ENCODE data around the gene SRSF5. TPM values are rescaled to one million over a fixed set of nuclear protein-coding genes. Genes with fewer than 3 reads are reported as not detected.

The SRSF5 gene
- total RNA-seq, 1 experiment from 2014 or later: 395 TPM

DNA sequence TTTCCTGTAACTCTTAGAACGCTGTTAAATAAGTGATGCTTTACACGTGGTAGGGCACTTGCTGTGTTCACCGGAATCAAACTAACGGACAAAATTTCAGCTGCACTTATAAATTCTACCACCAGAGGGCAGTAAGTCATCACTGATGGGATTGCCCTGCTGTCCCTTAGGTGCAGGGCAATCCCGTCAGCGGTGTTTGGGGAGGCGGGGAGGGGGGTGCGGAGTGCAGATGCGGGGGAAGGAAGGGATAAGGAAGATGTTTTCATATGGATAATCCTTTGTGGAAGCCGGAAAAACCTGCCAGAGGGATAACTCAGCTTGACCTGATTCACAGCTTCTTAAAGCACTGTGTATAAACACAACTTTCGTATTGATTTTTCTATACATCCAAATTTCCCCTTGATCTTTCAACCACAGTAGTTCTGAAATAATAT lies 51.8 kb downstream of the SRSF5 start:
- no peak overlapping the region for H2AFZ ChIP-seq
- no peaks in the 10 kb centered on the region for H3K9me3 ChIP-seq (ENCODE audit: insufficient read depth, low read depth)
- POLR2A ChIA-PET (ENCODE audit: unreplicated experiment): no interaction called here
- peaks cover 43% of the 10 kb centered on the region for H3K27me3 ChIP-seq (ENCODE audit: insufficient read depth, low read depth)
- H3K4me1 ChIP-seq (replicated peaks; ENCODE audit: insufficient read depth): no peaks in the 10 kb centered on the region
- TF ChIP-seq EZH2 (IDR thresholded peaks at IDR 0.05; ENCODE audit: low read depth): no peak
- TF ChIP-seq, protein P1, sequence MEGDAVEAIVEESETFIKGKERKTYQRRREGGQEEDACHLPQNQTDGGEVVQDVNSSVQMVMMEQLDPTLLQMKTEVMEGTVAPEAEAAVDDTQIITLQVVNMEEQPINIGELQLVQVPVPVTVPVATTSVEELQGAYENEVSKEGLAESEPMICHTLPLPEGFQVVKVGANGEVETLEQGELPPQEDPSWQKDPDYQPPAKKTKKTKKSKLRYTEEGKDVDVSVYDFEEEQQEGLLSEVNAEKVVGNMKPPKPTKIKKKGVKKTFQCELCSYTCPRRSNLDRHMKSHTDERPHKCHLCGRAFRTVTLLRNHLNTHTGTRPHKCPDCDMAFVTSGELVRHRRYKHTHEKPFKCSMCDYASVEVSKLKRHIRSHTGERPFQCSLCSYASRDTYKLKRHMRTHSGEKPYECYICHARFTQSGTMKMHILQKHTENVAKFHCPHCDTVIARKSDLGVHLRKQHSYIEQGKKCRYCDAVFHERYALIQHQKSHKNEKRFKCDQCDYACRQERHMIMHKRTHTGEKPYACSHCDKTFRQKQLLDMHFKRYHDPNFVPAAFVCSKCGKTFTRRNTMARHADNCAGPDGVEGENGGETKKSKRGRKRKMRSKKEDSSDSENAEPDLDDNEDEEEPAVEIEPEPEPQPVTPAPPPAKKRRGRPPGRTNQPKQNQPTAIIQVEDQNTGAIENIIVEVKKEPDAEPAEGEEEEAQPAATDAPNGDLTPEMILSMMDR (conservative IDR thresholded peaks at IDR 0.05): peak; percentile 99
- H3F3A ChIP-seq (ENCODE audit: insufficient read depth, low read depth): no peaks in the 10 kb centered on the region
- H4K20me1 ChIP-seq (ENCODE audit: insufficient read depth): no peaks in the 10 kb centered on the region; the same call in 1 of the 2 replicates
- no peak overlapping the region for H3K4me2 ChIP-seq
- BruUV-seq (replicated peaks): no TSS peak
- no peak overlapping the region for H3K27ac ChIP-seq
- no peaks in the 10 kb centered on the region for H3K36me3 ChIP-seq (ENCODE audit: low read depth)
- intact Hi-C loops (cut with micrococcal nuclease; ENCODE audit: unreplicated experiment): loop anchor here (1.0 to 5.0 kb wide), 6 partner anchors 88 to 1154 kb away; no protein-coding TSS in a partner anchor
- H3K79me2 ChIP-seq (ENCODE audit: low read depth): no peaks in the 10 kb centered on the region
- peak; percentile 53 to 66 for DNase-seq
- CTCF ChIA-PET: interaction anchor here (0.6 to 1.2 kb wide), 3 partner anchors 11 to 236 kb away, joined by 3 to 12 read pairs (median 4); no protein-coding TSS in a partner anchor
- H3K4me3 ChIP-seq: no peak overlapping the region
- H3K9me2 ChIP-seq (ENCODE audit: insufficient read depth): no peaks in the 10 kb centered on the region

DNA sequence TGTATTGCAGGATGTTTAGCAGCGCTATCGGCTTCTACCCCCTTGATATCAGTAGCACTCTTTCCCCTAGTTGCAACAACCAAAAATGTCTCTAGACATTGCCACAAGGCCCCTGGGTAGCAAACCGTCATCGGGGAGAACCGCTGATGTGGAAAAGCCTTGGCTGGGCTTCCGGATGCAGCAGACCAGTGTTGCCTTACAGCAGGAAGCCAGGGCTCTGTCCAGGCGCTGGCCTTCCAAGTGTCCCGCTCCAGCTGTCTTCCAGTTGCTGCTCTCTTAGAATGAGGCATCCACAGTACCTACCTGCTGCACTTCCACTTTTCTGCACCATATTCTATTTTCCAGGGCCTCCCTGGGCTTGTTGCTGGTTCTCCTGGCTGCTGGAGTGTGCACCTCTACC lies 52.7 kb downstream of the SRSF5 start:
- no peaks in the 10 kb centered on the region for H3K9me3 ChIP-seq (ENCODE audit: insufficient read depth, low read depth)
- no peak overlapping the region for H3K4me2 ChIP-seq
- peaks cover 35% of the 10 kb centered on the region for H3K27me3 ChIP-seq (ENCODE audit: insufficient read depth, low read depth)
- ChIA-PET POLR2A (ENCODE audit: unreplicated experiment) (no interaction called here), CTCF (no interaction called here)
- no peak overlapping the region for H3K4me3 ChIP-seq
- TF ChIP-seq EZH2 (IDR thresholded peaks at IDR 0.05; ENCODE audit: low read depth): no peak
- TF ChIP-seq, protein P1 (conservative IDR thresholded peaks at IDR 0.05): no peak
- no peaks in the 10 kb centered on the region; the same call in 1 of the 2 replicates for H4K20me1 ChIP-seq (ENCODE audit: insufficient read depth)
- no peaks in the 10 kb centered on the region for H3K9me2 ChIP-seq (ENCODE audit: insufficient read depth)
- intact Hi-C loops (cut with micrococcal nuclease; ENCODE audit: unreplicated experiment): loop anchor here (2.0 to 10.0 kb wide), 6 partner anchors 89 to 1153 kb away; no protein-coding TSS in a partner anchor
- no peaks in the 10 kb centered on the region for H3K36me3 ChIP-seq (ENCODE audit: low read depth)
- H2AFZ ChIP-seq: no peak overlapping the region
- H3K79me2 ChIP-seq (ENCODE audit: low read depth): no peaks in the 10 kb centered on the region
- no peaks in the 10 kb centered on the region for H3F3A ChIP-seq (ENCODE audit: insufficient read depth, low read depth)
- BruUV-seq (replicated peaks): no TSS peak
- no peak overlapping the region for H3K27ac ChIP-seq
- H3K4me1 ChIP-seq (replicated peaks; ENCODE audit: insufficient read depth): no peaks in the 10 kb centered on the region
- no peak for DNase-seq

DNA sequence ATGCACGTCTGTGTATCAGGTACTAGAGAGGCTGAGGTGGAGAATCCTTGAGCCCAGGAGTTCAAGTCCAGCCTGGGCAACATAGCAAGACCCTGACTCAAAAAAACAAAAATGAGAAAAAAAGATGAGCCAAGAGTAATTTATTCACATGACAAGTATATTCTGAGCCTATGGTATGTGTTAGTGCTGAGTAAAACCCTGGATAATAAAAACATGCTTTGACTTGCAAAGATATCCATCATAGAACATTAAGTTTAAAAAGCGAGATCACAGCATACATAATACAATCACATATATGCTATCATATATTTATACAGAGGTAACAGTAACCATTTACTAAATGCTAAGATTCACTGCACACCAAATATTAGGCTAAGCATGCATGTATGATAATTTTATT lies 54.0 kb downstream of the SRSF5 start:
- Histone ChIP-seq H3K9me3 (ENCODE audit: insufficient read depth, low read depth) (no peaks in the 10 kb centered on the region), H3F3A (ENCODE audit: insufficient read depth, low read depth) (no peaks in the 10 kb centered on the region), H3K79me2 (ENCODE audit: low read depth) (no peaks in the 10 kb centered on the region), H3K36me3 (ENCODE audit: low read depth) (no peaks in the 10 kb centered on the region), H3K4me2 (no peak overlapping the region), H3K27me3 (ENCODE audit: insufficient read depth, low read depth) (peaks cover 23% of the 10 kb centered on the region), H2AFZ (no peak overlapping the region), H3K4me1 (replicated peaks; ENCODE audit: insufficient read depth) (no peaks in the 10 kb centered on the region), H3K27ac (no peak overlapping the region), H3K9me2 (ENCODE audit: insufficient read depth) (no peaks in the 10 kb centered on the region), H3K4me3 (no peak overlapping the region), H4K20me1 (ENCODE audit: insufficient read depth) (no peaks in the 10 kb centered on the region; the same call in 1 of the 2 replicates)
- BruUV-seq (replicated peaks): no TSS peak
- POLR2A ChIA-PET (ENCODE audit: unreplicated experiment): no interaction called here
- TF ChIP-seq EZH2 (IDR thresholded peaks at IDR 0.05; ENCODE audit: low read depth): no peak
- TF ChIP-seq, protein P1 (conservative IDR thresholded peaks at IDR 0.05): no peak
- CTCF ChIA-PET: no interaction called here
- intact Hi-C loops (cut with micrococcal nuclease; ENCODE audit: unreplicated experiment): loop anchor here (10.0 kb wide), 1 partner anchor 494 kb away; no protein-coding TSS in a partner anchor
- no peak for DNase-seq

Other genes starting within 250 kb of the SRSF5 start
- not detected in 2 replicates for gene CCDC177, start 192.3 kb upstream of the SRSF5 start, total RNA-seq (2021)
- gene SUSD6, start 155.5 kb upstream of the SRSF5 start, total RNA-seq (2021): 24.1 and 43.3 TPM in 2 replicates
- gene SLC10A1, start 30.1 kb downstream of the SRSF5 start, total RNA-seq (2021): not detected in 2 replicates
- gene SMOC1, start 112.3 kb downstream of the SRSF5 start, total RNA-seq (2021): not detected in 2 replicates